Measurements from ENCODE around the gene CREBBP. TPM values are rescaled to one million over a fixed set of nuclear protein-coding genes. Genes with fewer than 3 reads are reported as not detected.
"Not testable (repeated sequence)": the region's sequence is repeated elsewhere in the genome, so short reads cannot be mapped to it uniquely, and the experiment has no call there.

Gene CREBBP
- total RNA-seq, 1 donor from 2014 or later, result 131 TPM

DNA sequence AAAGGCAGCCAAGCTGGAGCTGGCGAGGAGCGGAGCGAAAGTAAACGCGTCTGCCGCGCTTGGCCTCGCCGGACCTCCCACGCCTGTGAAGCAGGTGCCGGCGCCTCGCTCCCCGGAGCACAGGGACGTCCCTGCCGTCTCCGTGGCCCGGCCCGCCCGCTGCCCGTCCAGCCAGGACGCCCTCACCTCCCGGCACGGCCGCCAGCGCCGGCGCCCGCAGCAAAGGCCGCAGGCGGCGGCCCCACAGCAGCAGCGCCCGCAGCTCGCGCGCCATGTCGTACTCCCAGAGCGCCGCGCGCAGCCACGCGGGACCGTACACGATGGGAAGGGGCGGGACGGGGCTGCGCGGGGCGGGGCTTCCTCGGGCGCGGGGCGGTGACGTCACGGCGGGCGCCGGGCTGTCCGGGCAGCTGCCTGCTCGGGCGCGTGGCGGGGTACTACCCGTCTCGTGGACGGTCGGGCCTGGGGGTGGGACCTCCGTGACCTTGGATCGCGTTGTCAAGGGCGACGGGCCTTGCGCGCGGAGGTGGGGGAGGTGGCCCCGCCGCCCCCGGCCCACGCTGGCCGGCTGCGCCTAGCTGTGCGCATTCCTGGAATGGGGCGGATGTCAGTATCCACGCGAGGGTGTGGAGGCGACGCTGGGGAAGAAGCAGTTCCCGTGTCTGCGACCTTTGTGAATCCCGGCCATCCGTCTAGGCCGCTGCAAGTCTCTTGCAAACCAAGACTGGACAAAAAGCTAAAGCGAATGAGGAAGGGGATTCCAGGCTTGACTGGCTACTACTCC is 163.1 kb downstream of the CREBBP start, which contains the start of gene TRAP1:
Gene TRAP1, minus strand, starts transcription at position 290 of the 784 bp plus-strand sequence. Its CDS starts 16 bp downstream, at position 274.
- intact Hi-C loops (cut with micrococcal nuclease), result loop anchor here (1.0 to 5.0 kb wide), 3 partner anchors 27 to 435 kb away; partner anchors contain the start of gene ZNF263
- H3K9me3 Mint-ChIP-seq, result no peaks in the 10 kb centered on the region
- H3K4me3 Mint-ChIP-seq, result peak within 1 kb of the TSS; percentile 91
- H3K4me1 Mint-ChIP-seq, result peaks cover 20% of the 10 kb centered on the region
- ChIA-PET POLR2A (interaction anchor here (0.6 to 2.1 kb wide), 11 partner anchors 19 to 707 kb away, joined by 3 to 11 read pairs (median 4); partner anchors contain the start of genes CREBBP, PAM16, SLX4 and TFAP4), CTCF (no interaction called here)
- TF ChIP-seq, protein P1, sequence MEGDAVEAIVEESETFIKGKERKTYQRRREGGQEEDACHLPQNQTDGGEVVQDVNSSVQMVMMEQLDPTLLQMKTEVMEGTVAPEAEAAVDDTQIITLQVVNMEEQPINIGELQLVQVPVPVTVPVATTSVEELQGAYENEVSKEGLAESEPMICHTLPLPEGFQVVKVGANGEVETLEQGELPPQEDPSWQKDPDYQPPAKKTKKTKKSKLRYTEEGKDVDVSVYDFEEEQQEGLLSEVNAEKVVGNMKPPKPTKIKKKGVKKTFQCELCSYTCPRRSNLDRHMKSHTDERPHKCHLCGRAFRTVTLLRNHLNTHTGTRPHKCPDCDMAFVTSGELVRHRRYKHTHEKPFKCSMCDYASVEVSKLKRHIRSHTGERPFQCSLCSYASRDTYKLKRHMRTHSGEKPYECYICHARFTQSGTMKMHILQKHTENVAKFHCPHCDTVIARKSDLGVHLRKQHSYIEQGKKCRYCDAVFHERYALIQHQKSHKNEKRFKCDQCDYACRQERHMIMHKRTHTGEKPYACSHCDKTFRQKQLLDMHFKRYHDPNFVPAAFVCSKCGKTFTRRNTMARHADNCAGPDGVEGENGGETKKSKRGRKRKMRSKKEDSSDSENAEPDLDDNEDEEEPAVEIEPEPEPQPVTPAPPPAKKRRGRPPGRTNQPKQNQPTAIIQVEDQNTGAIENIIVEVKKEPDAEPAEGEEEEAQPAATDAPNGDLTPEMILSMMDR (IDR thresholded peaks at IDR 0.05), result no peak
- H3K27me3 Mint-ChIP-seq, result no peaks in the 10 kb centered on the region
- peak within 1 kb of the TSS; percentile 85 for H3K27ac Mint-ChIP-seq
- DNase-seq (peak; percentile 90), ATAC-seq (ENCODE audit: low read depth) (peak; percentile 95)
- H3K36me3 Mint-ChIP-seq (ENCODE audit: low read depth), result peaks cover 14% of the 10 kb centered on the region

DNA sequence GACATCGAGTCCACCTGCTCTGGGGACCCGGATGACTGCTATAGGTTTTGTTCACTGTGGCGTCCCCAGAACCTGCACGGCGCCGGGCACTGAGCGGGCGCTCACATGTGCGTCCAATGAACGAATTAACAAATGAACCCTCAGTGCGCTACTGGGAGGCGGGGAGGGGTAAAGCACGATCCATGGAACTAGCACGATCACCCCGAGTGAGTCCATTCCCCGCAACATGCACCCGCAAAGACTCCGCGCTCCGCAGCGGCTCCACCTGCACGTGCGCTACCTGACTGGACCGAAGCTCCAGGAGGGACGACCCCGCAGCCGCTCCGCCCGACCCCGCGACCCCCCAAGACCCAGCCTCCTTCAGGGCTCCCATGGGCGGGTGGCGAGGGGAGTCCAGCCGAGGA is 163.7 kb downstream of the CREBBP start:
- Mint-ChIP-seq H3K27ac (peak overlapping the region; percentile 79), H3K4me3 (peak overlapping the region; percentile 91), H3K27me3 (no peaks in the 10 kb centered on the region), H3K4me1 (peaks cover 20% of the 10 kb centered on the region), H3K36me3 (ENCODE audit: low read depth) (peaks cover 14% of the 10 kb centered on the region), H3K9me3 (no peaks in the 10 kb centered on the region)
- CTCF ChIA-PET, result no interaction called here
- TF ChIP-seq, protein P1 (IDR thresholded peaks at IDR 0.05), result no peak
- DNase-seq (no peak), ATAC-seq (ENCODE audit: low read depth) (peak; percentile 8)
- POLR2A ChIA-PET, result interaction anchor here (0.6 to 2.1 kb wide), 10 partner anchors 20 to 708 kb away, joined by 3 to 11 read pairs (median 4); partner anchors contain the start of genes CREBBP, PAM16, SLX4 and TFAP4
- intact Hi-C loops (cut with micrococcal nuclease), result loop anchor here (1.0 to 5.0 kb wide), 3 partner anchors 27 to 435 kb away; partner anchors contain the start of gene ZNF263

DNA sequence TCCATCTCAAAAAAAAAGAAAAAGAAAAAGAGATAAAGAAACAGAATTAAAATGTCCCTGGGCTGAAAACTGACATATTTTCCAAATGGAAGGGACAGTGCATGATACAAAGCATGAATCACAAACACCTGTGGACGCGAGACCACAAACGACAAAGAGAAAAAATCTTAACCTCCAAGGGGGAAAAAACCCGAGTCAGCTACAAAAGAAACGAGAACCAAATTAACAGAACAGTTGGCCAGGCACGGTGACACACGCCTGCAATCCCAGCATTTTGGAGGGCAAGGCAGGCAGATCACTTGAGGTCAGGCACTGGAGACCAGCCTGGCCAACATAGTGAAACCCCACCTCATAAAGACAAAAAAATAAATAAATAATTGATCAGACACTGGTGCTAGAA is 165.1 kb downstream of the CREBBP start:
- Mint-ChIP-seq H3K27me3 (no peaks in the 10 kb centered on the region), H3K27ac (no peak overlapping the region), H3K4me1 (peaks cover 20% of the 10 kb centered on the region), H3K36me3 (ENCODE audit: low read depth) (peaks cover 16% of the 10 kb centered on the region), H3K9me3 (no peaks in the 10 kb centered on the region), H3K4me3 (no peak overlapping the region)
- ChIA-PET POLR2A (interaction anchor here (0.6 kb wide), 1 partner anchor 165 kb away, joined by 3 read pairs; the partner anchor contains the start of gene CREBBP), CTCF (no interaction called here)
- ATAC-seq (ENCODE audit: low read depth) (no peak), DNase-seq (no peak)
- intact Hi-C loops (cut with micrococcal nuclease), result loop anchor here (5.0 kb wide), 1 partner anchor 433 kb away; the partner anchor contains the start of gene ZNF263
- TF ChIP-seq, protein P1 (IDR thresholded peaks at IDR 0.05), result no peak

DNA sequence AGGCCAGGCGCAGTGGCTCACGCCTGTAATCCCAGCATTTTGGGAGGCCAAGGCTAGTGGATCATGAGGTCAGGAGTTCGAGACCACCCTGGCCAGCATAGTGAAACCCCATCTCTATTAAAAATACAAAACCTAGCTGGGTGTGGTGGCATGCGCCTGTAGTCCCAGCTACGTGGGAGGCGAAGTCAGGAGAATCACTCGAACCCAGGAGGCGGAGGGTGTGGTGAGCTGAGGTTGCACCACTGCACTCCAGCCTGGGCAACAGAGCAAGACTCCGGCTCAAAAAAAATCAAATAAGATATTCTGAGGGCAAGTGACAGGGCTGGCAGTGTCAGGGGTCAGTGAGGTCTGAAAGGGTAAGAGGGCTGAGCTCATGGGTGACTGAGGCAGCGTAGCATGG is 166.1 kb downstream of the CREBBP start:
- intact Hi-C loops (cut with micrococcal nuclease); H3K27ac Mint-ChIP-seq; CTCF ChIA-PET; H3K9me3 Mint-ChIP-seq; ATAC-seq (ENCODE audit: low read depth); POLR2A ChIA-PET; DNase-seq; H3K27me3 Mint-ChIP-seq; H3K4me3 Mint-ChIP-seq: not testable (repeated sequence)
- peaks cover 23% of the 10 kb centered on the region for H3K4me1 Mint-ChIP-seq
- H3K36me3 Mint-ChIP-seq (ENCODE audit: low read depth), result peaks cover 22% of the 10 kb centered on the region

DNA sequence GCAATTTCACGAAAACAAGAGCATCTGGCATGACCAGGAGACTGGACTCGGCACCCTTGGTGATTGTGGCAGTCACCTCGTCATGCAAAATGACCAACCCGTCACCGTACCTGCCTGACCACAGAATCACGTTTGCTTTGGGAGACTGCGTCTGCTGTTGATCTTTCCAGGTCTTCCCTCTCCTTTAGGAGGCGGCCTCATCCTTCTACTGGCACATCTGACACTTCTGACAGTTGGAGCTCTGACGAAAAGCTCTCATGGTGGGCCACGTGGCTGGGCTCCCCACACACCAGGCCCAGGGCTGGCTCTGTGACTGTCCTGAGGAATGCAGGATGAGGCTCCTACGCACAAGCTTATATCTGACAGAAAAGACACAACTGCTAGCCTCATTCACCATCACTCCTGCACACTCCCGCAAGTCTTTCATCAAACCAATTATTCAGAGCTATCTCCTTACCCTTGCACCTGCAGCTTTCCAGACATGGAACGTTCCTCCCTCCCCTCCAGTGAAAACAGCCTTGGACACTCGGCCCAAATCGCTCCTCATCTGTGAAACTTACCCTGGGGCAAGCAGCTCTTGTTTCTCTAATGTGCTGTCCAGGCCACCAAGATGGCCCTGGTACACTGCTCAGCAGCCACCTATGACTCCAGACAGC is 166.8 kb downstream of the CREBBP start:
- ChIA-PET CTCF (no interaction called here), POLR2A (no interaction called here)
- TF ChIP-seq, protein P1 (IDR thresholded peaks at IDR 0.05), result no peak
- no peak for DNase-seq
- intact Hi-C loops (cut with micrococcal nuclease), result no loop called here
- H3K27ac Mint-ChIP-seq, result no peak overlapping the region
- H3K9me3 Mint-ChIP-seq, result no peaks in the 10 kb centered on the region
- H3K4me3 Mint-ChIP-seq, result no peak overlapping the region
- peaks cover 23% of the 10 kb centered on the region for H3K36me3 Mint-ChIP-seq (ENCODE audit: low read depth)
- no peak for ATAC-seq (ENCODE audit: low read depth)
- peaks cover 23% of the 10 kb centered on the region for H3K4me1 Mint-ChIP-seq
- no peaks in the 10 kb centered on the region for H3K27me3 Mint-ChIP-seq

Data from activated B cell treated with CpG ODN at 0.5 μM for 24 hours (primary cell).